Measurements from ENCODE around the gene SLC8A1.

Gene SLC8A1

DNA sequence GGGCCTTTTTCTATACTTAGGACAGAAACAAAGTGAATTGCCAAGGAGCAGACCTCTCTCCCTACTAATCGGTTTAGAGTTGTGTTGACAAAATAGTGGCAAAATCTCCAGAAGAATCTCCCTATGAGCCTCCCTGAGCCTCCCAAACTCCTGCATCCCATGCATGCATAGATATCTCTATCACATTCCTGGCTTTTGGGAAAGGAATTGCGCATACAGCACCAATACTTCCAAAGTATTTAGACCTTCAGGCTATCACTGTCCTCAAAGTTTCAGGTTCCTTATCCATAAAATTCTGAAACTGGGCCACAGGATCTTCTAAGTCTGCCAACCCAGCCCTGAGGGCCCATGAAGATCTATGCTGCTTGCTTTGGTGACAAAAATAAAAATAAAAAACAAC lies 152.1 kb downstream of the SLC8A1 start:
- no peak for DNase-seq

DNA sequence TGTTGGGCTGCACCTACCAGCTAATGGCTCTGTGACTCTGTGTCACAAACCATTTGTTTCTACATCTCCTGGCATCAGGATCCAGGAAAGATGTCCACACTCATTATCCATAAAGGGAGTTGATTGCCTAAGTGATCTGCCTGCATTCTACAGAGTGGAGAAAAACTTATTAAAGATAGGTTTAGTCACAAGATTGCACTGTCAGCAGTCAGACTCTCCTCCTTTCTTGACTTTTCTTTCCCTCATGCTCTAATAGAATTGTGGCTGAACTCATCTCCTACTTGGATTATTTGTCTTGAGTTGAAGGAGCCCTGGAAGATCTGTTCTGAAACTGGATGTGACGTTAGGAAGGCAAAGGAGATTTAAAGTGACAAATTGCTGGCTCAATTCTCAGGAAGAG lies 152.7 kb downstream of the SLC8A1 start:
- no peak for DNase-seq

DNA sequence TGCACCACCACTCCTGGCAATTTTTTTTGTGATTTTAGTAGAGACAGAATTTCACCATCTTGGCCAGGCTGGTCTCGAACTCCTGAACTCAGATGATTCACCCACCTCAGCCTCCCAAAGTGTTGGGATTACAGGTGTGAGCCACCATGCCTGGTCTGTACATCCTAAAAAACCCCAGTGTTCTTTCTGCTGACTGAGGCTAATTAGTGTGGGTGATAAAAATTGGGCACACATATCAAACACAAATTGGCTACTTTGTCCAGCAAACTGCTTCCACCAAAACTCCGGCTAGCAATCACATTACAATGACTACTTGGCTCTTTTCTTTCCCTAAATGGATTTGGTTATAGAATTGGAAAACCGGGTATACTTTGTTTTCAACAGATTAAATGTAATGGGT lies 153.9 kb downstream of the SLC8A1 start:
- no peak for DNase-seq

DNA sequence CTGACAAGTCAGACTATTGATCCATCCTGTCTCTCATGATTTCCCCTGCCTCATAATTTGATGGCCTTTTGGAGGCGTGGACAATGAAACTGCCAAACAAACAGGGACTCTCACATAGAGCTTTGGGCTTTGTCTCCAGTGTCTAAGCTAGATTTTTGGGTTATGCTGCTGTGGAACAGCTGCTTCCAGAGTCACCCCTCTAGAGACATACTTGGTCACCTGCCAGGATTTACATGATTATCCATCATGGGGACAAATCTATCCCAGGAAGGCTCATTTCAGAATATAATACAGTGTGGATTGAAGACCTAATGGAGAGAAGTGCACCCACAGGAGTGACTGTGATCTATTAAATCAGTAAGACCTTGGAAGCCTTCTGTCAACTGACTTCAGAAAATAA lies 159.6 kb downstream of the SLC8A1 start:
- DNase-seq, result no peak

DNA sequence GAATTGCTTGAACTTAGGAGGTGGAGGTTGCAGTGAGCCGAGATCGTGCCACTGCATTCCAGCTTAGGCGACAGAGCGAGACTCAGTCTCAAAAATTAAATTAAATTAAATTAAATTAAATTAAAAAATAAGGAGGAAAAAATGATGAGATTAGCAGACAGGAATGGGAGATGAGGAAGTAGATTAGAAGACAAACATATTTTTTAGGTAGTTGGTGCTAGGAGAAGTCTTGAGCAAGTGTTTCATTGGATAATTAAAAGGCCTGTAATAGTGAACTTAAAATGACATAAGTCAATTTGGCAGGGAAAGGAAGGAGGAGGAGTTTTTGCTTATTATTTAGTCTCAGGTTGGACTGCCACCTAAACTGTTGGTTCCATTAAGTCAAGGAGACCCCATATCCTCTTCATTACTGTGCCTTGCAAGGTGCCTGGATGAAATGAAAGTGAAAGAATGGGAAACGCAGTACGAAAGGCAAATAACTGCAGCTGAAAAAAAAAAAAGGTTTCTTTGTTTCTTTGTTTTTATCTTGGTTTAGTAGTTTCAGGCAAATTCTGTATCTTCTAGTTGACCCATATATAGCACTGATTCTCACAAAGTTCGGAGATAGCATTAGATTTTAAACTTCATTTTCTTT lies 162.0 kb downstream of the SLC8A1 start:
- no peak for DNase-seq

DNA sequence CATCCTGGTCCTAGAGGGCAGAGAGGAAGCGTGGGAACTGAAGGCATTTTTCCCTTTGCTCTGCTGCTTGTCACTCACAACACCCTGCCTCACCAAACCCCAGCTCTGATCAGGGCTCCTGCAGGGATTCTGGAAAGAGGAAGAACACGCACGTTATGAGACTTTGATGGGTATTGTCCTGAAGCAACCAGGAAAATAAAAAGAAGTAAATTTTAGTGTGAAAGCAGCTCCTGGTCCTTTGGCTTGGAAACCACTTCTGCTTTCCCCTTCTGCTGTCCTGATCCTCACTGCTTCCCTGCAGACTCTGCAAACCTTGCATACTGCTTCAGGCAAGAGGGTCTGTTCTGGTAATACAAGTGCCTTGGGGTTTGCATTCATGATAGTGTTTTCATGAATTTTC lies 164.1 kb downstream of the SLC8A1 start:
- DNase-seq, result no peak

DNA sequence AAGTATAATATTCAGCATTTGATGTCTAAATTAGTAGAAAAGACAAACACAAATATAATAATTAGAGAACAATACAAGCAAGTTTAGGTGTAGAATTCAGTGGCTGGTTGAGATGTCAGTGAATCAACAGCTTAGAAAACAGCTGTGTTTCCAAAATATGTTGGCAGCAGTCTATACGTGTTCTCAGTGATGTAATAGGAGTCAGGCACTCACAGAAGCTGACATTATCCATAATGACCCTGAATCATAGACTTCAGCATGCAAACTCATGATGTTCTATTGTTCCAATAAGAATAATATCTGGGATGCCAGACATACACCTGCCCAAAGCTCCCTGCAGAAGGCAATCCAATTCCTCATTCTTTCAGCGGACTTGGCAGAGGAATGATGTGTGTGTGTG lies 164.7 kb downstream of the SLC8A1 start:
- DNase-seq, result no peak

DNA sequence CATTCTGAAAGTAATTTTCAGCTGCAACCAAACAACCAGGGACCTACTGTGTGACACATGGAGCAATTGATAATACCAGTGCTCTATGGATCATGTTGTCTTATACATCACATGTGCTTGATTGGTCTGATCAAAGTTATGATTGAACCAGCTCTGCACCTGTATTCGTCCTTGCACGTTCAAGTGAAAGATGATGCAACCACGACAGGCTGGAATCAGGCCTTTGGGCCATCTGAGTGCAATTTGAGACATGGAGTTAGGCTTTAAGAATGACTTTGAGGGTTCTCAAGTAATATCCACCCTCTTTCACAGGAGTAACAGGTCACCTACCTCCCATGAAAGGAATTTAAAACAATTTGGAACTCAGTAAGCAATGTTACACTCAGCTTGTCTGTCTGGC lies 165.2 kb downstream of the SLC8A1 start:
- DNase-seq, result no peak

DNA sequence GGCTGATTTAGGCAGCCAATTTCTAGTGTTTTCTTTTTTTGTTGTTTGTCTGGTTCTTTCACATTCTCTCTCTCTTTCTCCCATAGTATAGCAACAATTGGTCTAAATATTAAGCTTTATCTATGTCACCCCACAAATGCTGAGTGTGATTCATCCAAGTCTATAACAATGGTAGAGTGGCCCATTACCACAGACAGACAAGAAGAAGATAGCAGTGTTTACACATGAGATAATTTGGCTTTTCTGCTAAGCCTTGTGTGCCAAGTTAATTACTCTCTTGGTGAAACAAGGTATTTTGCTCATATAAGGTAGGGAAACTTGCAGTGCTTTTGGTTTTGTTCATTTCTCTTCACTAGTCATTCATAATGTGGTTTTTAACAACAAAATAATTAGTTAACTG lies 166.5 kb downstream of the SLC8A1 start:
- no peak for DNase-seq

DNA sequence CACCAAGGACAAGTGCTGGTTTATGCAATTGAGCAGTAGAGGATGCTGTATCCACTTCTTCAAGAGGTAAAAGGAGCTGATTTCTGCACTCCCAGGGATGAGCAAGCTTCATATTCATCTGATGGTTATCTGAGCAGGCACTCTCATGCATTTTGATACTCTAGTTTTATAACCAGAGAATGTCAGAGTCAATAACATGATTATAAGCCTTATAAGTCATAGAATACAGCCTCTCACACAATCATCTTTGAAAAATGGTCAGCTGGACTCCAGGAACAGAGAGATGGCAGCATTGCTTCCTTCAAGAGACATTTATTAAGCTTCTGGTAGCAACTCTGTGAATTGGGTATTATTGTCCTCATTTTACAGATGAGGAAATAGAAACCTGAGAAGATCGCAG lies 167.1 kb downstream of the SLC8A1 start:
- DNase-seq, result no peak

DNA sequence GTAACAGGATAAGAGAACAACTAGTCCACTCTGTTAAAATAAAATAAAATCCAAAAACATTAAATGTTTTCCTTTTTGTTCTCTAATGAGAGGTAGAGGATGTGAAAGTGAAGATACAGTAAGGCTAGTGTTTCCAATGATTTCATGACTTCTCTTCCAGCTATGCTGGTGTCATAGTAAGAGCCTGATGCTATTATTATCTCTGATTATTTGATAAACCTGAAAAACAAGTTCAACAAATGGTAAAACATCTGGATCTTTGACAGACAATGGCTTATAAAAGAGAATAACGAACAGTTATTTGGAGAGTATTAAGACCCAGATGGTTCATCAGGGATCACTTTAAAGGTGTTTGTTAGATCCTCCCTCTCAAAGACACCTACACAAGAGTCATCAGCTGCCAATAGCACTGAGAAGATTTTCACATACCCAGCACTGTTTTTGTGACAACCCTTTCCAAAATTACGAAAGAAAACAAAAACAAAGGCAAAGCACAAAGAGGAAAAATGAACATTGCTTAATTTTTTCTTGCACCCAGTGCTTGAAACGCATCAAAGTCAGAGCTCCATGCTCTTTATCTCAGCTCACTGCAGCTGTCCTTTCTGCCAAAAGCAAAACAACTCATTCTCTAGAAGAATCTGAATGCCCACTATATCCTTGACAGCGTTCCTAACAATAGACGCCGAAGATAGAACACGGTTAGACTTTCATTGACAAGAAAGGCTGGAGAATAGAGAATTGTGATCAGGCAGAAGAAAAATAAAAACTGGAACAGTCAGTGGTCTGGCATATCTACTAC lies 168.6 kb downstream of the SLC8A1 start:
- no peak for DNase-seq

DNA sequence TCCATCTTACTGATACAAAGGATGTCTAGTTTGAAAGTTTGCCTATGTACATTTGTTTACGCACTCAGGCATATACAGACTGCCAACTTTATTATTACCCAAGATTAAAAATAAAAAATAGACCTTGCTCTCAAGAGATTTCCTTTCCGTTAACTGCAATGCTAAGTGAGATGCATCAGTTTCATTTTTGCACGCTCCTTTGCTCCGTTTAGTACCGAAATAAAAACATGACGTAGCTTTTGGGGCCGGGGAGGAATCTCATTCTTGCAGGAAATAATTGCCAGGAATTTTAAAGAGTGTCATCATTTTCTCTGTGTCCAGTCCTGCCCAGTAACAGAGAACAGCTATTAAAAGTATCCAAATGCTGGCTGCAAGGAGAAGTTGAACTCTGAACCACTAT lies 169.5 kb downstream of the SLC8A1 start:
- DNase-seq, result no peak

DNA sequence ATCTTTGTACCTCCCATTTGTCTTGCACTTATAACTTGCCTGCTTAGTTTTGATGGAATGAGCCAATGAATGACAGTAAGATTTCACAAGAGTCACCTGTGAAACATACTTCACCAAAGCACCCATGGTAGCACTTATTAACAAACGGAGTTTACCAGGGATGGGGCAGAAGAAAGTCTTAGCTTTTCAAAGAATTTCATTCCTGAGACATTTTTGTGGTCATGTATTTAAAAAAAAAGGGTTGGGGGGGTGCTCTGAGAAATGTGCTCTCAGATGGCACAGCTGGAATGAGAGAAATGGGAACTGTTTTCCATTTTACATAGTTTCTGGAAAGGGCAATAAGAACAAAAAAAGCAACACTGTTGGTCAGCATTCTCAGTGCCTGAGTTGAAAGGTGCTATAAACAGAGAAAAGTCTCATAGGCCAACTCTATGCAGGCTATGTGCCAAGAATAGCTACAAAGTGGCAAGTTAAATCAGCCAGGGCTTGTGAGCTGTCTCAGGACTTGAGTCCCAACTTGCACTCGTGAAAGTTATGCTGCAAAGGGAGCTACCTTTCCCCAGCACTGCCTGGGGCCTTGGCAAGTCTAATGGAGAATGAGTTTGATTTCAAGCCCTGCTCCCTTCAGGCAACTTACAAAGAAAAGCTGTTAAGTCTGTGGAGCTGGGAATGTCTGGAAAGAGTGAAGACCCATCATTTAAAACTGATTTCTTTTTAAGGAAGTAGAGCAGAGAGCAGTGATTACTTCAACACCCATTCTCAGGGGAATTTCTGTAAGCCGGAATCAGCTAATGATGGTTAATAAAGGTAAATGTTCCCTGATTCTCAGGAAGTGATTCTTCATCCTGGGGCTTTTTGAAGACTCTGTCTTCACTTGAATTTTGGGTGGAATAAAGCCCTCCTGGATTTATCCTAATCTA lies 170.6 kb downstream of the SLC8A1 start:
- no peak for DNase-seq

DNA sequence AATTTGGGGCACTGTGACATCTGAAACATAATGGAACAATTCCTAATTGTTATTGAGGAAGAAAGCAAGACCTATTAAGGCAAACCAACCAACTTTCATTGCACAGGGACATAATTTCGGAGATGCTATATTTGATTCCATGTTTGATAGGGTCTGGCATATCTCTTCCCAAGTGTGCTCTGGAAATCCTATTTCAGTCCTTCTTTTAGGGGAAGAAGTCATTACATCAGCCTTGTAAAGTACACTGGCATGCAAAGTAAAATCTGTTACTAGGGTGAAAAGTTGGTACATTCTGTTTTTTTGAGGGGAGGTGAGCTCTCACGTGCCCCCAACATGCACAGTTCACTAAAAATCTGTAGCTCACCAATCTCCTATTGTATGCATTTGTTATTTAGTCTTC lies 172.4 kb downstream of the SLC8A1 start:
- DNase-seq, result no peak

DNA sequence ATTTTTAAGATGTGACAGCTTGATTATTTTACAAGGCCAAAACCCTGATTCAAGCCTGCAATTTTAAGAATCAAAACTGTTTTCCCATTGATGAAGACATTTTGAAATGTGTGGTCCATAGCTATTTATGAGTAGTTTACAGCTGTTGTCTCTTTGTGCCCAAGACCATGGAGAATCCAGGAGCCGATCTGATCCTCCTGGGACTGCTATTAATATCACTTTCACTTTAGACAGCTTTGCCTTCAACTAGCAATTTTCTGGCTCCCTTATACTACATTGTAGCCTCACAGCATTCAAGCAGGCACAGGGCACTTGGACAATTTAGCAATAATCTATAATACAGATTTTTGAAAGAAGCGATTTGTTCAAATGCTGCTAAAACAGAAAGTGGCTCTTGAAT lies 172.9 kb downstream of the SLC8A1 start:
- no peak for DNase-seq

DNA sequence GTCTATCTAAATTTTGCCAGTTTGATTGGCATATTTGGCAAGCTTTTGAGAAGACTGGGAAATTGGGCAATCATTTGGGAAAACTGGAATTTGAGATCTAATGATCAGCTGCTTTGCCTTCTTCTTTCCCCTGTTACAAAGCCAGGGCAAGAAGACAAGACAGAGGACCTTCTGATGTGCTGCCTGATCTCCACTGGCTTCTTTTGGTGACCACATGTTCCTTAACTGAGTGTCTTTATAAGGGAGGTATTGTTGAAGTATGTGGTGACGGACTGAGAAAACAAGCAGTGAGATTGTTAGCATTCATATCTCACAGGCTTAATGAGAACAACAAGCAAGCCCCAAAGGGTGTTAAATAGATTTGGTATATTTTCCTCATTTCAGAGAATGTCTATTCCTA lies 175.8 kb downstream of the SLC8A1 start:
- no peak for DNase-seq

DNA sequence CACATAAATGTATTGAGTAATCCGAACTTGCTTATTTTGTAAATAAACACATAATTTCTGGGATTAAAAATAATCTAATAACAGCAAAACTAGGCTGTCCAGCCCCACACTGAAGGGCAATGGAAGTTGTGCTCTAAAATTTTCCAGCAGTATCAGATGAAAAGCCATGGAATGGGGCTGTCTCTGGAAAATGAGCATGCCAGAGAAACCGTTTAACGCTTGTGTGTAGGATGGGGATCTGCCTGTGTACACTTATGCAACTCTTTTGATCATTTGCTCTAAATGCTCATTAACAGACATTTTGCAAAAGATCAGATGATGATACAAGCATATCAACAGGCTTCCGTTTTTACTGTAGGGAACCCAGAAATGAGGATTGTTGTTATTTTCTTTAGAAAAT lies 177.6 kb downstream of the SLC8A1 start:
- DNase-seq, result no peak

DNA sequence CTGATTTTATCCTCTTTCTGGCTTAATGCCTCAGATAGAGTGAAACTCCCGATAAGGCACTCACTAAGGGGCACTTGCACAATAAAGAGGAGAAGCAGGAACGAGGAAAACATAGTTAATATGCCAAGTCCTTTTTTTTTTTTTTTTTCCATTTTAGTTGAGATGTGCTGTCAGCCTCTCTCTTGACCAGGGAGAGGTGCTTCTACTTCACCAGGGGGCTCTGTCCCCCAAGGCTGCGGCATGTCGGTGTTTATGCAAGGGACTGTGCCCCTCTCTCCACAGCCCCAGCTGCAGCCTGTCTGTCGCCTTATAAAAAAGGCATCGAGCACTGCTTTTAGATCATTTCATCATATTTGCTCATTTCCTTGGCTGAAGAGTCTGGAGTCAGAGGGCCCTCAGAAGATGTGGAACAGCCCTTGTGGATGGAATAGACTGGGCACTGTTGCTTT lies 178.1 kb downstream of the SLC8A1 start:
- no peak for DNase-seq

DNA sequence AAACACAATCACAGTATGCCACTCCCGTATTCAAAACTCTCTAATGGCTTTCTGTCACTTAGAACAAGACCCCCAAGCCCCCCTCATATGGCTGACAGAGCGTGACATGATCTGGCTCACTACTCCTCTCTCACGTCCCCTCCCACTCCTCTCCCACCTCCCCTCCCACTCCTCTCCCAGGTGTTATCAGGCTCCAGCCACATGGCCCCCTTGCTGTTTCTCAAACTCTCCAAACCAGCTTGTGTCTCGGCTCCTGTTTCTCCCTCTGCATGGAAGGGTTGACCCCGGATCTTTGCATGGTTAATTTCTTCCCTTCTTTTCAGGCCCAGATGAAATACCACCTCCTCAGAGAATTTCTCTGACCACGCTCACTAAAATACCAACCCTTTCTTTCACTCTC lies 180.8 kb downstream of the SLC8A1 start:
- no peak for DNase-seq

DNA sequence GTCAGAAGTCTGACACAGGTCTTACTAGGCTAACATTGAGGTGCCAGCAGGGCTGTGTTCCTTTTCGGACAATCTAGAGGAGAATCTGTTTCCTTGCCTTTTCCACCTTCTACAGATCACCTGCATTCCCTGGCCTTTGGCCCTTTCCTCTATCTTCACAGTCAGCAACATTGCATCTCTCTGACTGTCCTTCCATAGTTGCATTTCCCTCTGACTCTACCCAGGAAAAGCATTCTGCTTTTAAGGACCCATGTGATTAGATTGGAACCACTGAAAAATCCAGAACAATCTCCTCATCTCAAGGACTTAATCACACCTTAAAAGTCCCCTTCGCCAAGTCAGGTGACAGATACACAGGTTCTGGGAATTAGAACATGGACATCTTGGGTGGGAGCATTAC lies 181.5 kb downstream of the SLC8A1 start:
- DNase-seq, result no peak

DNA sequence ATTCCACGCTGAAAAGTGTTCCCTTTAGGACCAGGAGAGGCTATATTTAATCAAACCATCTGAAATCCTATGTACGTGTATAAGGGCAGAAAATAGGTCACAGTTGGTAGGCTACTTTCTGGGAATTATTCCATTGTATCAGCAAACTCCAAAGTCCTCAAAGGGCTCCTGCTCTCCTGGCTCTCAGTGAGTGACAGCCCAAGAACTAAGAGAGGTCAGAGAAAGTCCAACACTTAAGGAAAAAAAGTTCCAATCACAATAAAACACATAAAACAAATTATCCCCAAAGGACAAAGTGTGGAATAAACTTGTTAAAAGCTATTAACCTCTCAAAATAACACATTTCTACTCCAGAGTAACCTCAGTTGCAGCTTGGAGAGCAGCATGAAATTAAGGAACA lies 183.3 kb downstream of the SLC8A1 start:
- DNase-seq, result no peak

DNA sequence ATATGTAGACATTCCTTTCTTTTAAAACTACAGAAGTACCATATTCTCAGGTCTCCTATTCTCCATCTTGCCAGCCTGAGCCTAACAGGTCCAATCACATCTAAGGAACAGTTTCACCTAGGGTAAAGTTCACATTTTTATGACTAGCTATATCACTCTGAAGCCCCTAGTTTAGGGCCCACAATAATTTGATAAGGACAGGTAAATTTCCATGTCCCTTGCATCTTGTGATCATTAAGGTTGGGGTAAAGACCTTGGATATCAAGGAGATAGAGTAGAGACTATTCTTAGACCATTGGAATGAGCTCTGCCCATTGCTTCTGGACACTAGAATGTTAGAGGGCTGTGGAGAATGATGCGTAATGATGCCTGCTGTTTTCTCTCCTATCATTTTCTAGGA lies 185.7 kb downstream of the SLC8A1 start:
- DNase-seq, result no peak

DNA sequence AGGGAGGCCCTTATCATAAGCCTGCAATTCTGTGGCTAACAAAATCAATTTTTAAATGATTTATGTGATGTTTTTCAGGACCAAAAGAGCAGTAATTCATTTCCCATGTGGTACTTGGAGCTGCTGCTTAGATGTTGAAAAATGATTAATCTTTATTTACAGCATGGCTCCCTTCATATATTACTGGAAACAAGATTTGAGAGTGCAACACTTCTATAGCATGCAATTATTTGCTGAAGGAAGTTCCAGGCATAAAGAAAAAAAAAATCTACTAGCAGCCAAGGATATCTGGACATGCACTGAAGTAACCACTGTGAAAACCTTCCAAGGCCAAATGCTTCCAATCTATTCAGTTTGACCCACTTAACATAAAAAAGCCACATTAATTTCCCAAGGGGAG lies 186.3 kb downstream of the SLC8A1 start:
- no peak for DNase-seq

DNA sequence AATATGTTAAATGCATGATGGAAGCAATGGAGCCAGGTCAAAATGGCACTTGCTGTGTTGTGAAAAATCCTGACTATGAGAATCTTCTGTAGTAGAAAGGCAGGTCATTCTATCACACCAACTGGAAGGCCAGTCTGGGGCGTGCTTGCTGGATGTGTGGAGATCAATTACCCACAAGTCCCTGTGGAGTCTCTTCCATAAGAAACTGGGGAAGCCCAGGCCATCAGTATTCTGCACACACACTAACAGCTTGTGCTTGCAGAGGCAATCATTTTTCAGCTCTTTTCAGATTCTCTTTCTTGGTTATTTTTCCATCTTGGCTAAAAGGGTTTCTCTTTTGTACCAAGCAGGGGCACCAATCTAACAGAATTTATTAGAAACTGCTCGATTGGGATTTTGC lies 190.8 kb downstream of the SLC8A1 start:
- no peak for DNase-seq
